Small intestine (tissue), 7 donors: ENCODE results near the gene NTN1. TPM values are rescaled to one million over a fixed set of nuclear protein-coding genes. Genes with fewer than 3 reads are reported as not detected.
A peak's percentile ranks its signal among the peaks of the same experiment; 100 is the strongest.

Source experiments
- DNase-seq, 2 donors: peaks; one replicate each; pipeline versions ENCODE4 v3.0.0 to v3.0.0-alpha.2; 2013
- FAIRE-seq: peaks from 2 replicates; lab custom pipeline; 2012; peaks lifted over from hg19 to GRCh38; lab: Jason Lieb, UNC
- H3K27ac ChIP-seq, 3 donors: one replicate each; pipeline ENCODE4 v1.5.1; 2013; ENCODE audit warnings: low read length in 2 of 3, mild to moderate bottlenecking in 2 of 3, control low read depth in 1 of 3, inconsistent platforms in 1 of 3, low read depth in 1 of 3, moderate library complexity in 1 of 3
- H3K27me3 ChIP-seq, 3 donors: one replicate each; pipeline ENCODE4 v1.6.1; 2013; ENCODE audit warnings: low read length in 3 of 3, inconsistent platforms in 1 of 3; ENCODE audit not compliant: control insufficient read depth in 3 of 3, insufficient read depth in 3 of 3
- H3K36me3 ChIP-seq, 3 donors: one replicate each; pipeline ENCODE4 v1.6.1; 2013; ENCODE audit warnings: low read length in 3 of 3, inconsistent platforms in 1 of 3, low read depth in 1 of 3, mild to moderate bottlenecking in 1 of 3, moderate library complexity in 1 of 3; ENCODE audit not compliant: control insufficient read depth in 3 of 3, insufficient read depth in 2 of 3
- H3K4me1 ChIP-seq, 3 donors: one replicate each; pipeline ENCODE4 v1.6.1; 2013; ENCODE audit warnings: low read length in 2 of 3, inconsistent platforms in 1 of 3, low read depth in 1 of 3, mild to moderate bottlenecking in 1 of 3, moderate library complexity in 1 of 3; ENCODE audit not compliant: control insufficient read depth in 3 of 3, insufficient read depth in 2 of 3
- H3K4me3 ChIP-seq, 3 donors: one replicate each; pipeline ENCODE4 v1.5.1; 2013; ENCODE audit warnings: low read length in 3 of 3, control low read depth in 1 of 3, inconsistent platforms in 1 of 3, low read depth in 1 of 3, mild to moderate bottlenecking in 1 of 3, moderate library complexity in 1 of 3
- H3K9me3 ChIP-seq, 2 donors: one replicate each; pipeline ENCODE4 v1.6.1; 2013; ENCODE audit warnings: low read depth in 1 of 2, low read length in 1 of 2; ENCODE audit not compliant: control insufficient read depth in 2 of 2, insufficient read depth in 1 of 2
- whole genome bisulfite sequencing, 3 donors: extraction: QIAGEN DNeasy Blood & Tissue Kit; methylation state at CpG; one replicate each; pipeline ENCODE4 v1.1.7; 2013; 5-methylcytosine and 5-hydroxymethylcytosine counted together
- polyA plus RNA-seq, 4 donors: library from polyadenylated mRNA; stranded (reverse) in 3 of 4; unstranded in 1 of 4; fragments of 200-250 nt in 3 of 4; fragments of 120-200 nt in 1 of 4; gene quantifications; one replicate each; pipeline versions ENCODE4 v1.2.1 to v1.2.3, GENCODE V29; 2013
- donor health status: healthy with polysubstance abuse.
- donor health status: control.
- donor health status: control.
- donor health status: Bipolar disorder and iron deficiency.
- donor health status: healthy.

The NTN1 gene
- polyA plus RNA-seq, 4 donors = 0.22 to 13.2 (median 2.6) TPM

DNA sequence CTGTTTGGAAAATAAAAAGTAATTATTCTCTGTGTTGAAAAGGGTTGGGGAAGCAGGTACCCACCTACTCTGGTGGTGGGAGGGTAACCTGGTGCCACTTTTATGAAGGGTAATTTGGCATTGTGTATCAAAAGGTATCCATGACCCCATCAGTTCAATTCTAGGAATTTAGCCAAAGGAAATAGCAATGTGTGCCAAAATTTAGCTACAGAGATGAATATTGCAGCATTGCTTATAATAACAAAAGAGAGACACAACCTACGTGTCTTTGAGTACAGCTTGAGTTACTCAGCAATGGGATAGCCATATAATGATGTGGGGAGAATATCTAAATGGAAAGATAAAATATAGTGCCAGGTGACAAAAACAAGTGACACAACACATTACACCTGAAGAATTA, 170.7 kb downstream of the NTN1 start:
- Histone ChIP-seq H3K9me3 (no peaks in the 10 kb centered on the region), H3K4me1 (peaks cover 0 to 31% (median 6%) of the 10 kb centered on the region in 3 donors), H3K4me3 (no peak overlapping the region), H3K27me3 (no peaks in the 10 kb centered on the region), H3K36me3 (no peaks in the 10 kb centered on the region), H3K27ac (no peak overlapping the region)
- FAIRE-seq = no peak
- DNase-seq = no peak
- 10 to 28% (median 24%) methylated on average over 1 of the region's 1 CpG for WGBS, 3 donors

DNA sequence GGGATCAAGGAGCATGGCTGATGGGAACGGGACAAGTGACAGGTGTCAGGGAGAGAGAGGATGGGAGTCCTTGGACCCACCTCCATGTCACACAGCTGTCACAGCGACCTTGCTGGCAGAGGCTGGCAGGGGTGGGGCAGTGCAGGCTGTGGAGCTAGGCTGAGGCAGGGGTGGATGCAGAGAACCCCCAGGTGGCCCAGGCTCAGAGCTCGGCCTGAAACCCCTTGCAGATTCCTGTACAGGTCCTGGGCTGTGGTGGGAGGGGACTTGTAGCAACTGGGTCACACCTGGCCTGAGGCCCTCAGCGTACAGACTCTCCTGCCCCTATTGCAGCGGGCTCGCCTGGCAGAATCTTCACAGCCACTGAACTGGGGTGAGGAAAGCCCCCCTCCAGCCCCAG, 174.1 kb downstream of the NTN1 start:
- peaks cover 0 to 3% of the 10 kb centered on the region in 2 donors for H3K9me3 ChIP-seq
- no peak for FAIRE-seq
- no peak overlapping the region for H3K27ac ChIP-seq
- H3K36me3 ChIP-seq = no peaks in the 10 kb centered on the region
- no peak for DNase-seq
- peaks cover 0 to 18% (median 3%) of the 10 kb centered on the region in 3 donors for H3K4me1 ChIP-seq
- H3K4me3 ChIP-seq = no peak overlapping the region
- 62 to 83% (median 67%) methylated on average over 6 of the region's 6 CpGs for WGBS, 3 donors
- H3K27me3 ChIP-seq = no peaks in the 10 kb centered on the region

DNA sequence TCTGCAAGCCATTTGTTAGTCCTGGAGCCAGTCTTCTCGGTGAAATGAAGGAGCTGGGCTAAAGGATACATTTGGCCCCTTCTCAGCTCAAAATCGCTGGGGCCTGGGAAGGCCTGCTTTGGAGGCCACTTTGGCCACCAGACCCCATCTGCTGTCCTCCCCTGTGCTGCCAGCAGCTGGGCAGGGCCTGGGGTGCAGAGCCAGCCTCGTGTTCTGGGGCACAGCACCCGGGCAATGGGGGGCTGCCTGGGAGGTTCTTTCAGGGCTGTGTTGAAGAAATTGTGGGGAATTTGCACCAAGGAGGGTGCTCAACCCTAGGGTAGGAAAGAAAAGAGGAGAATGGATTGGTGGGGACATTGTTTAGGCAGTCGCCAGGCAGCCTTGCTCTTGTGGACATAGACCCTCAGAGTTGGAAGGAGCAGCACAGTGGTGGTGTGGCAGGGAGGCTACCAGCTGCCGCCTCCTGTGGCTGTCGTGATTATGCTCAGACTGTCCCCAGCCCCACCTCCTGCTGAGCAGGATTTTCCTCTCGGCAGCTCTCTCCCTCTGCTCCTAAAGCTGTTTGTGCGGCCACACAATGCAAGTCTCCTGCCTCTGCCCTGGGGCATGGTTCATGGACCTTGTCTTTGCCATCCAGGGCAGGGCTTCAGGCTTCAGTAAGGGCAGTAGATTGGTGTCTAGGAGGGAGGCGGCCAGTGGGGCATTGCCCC, 174.8 kb downstream of the NTN1 start:
- Histone ChIP-seq H3K27me3 (no peaks in the 10 kb centered on the region), H3K27ac (peak overlapping the region in 2 of 3 donors; percentile 22 to 32), H3K4me3 (no peak overlapping the region), H3K4me1 (peaks cover 0 to 16% (median 3%) of the 10 kb centered on the region in 3 donors), H3K9me3 (peaks cover 0 to 3% of the 10 kb centered on the region in 2 donors), H3K36me3 (no peaks in the 10 kb centered on the region)
- FAIRE-seq = no peak
- 27 to 58% (median 44%) methylated on average over 10 of the region's 10 CpGs for WGBS, 3 donors
- peak; percentile 79 to 87 for DNase-seq

DNA sequence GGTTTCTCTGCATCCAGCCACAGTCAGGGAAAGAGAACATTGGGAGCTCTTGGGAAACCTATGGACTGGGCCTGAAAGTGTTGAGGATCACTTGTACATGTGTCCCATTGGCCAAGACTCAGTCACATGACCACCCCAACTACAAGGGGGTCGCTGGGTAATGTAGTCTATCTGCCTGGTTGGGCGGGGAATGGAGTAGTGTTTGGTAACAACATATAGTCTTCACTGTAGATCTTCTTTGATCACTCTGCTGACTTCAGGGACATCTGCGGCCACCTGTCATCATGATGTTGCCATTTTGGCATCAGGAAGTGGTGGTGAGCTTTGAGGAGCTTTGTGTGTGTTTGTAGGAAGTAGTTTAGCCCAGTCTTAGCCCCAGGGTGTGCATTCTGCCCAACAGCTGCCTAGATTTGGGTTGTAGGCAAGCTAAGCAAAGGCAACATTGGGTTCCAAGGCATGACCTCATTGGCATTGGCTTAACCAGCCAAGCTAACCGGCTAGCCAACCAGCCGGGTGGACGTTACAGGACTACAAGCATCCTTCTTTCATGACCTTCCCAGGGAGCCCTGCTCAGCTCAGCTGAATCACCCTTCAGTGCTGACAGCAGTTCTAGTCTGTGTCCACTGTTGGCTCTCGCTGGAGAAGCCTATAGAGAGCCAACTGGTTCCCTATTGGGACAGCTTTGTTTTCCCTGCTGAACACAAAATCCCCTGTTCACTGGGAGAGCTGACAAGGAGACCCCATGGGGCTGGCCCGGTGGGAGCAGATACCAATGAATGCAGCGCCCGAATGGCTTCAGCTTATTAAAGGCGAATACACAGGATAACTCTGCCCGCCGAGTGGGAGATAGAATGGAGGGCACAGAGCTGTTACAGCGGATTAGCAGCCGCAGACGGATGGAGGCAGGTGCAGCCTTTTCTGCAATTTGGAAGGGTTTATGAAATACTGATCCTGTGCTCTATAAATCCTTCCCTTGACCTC, 178.6 kb downstream of the NTN1 start:
- 93 to 94% (median 93%) methylated on average over 16 of the region's 16 CpGs for WGBS, 3 donors
- H3K27me3 ChIP-seq = no peaks in the 10 kb centered on the region
- peaks cover 0 to 6% of the 10 kb centered on the region in 2 donors for H3K9me3 ChIP-seq

DNA sequence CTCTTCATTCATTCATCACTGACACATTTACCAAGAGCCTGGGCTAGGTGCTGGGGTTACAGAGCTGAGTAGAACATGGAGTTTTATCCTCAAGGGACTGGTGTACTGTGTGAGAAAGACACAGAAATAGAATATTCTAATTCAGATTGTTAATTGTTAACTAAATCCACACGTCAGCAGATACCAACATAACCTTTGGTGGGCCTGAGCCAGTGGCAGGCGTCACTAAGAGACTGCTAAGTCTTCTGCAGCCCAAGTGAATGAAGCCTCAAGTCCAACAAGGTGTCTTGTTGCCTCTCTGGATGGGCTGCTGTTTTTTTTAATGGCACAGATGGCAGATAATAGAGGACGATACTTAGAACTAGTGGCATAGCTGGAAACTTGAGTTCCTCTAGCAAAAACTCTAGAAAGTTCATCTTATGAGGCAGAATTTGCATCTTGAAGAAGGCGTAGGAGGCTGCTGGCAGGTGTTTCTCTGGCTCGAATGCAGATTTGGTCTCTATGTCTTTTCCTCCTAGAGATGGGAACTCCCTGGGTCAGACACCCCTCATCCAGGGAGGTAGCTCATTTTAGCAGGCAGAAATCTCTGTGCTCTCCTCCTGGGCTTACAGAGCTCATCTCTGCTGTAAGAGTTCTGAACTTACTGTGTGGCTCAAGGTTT, 179.5 kb downstream of the NTN1 start:
- Histone ChIP-seq H3K36me3 (no peaks in the 10 kb centered on the region), H3K27me3 (no peaks in the 10 kb centered on the region), H3K4me1 (peaks cover 0 to 16% (median 3%) of the 10 kb centered on the region in 3 donors), H3K4me3 (no peak overlapping the region), H3K9me3 (peaks cover 0 to 6% of the 10 kb centered on the region in 2 donors), H3K27ac (no peak overlapping the region)
- 66 to 79% (median 67%) methylated on average over 5 of the region's 5 CpGs for WGBS, 3 donors
- DNase-seq (no peak), FAIRE-seq (no peak)

More for the DNA sequence above, 178.6 kb downstream of the NTN1 start:
- H3K4me1 ChIP-seq = peaks cover 0 to 16% (median 3%) of the 10 kb centered on the region in 3 donors
- H3K36me3 ChIP-seq = no peaks in the 10 kb centered on the region
- DNase-seq = no peak
- no peak overlapping the region for H3K4me3 ChIP-seq
- FAIRE-seq = no peak
- H3K27ac ChIP-seq = no peak overlapping the region

DNA sequence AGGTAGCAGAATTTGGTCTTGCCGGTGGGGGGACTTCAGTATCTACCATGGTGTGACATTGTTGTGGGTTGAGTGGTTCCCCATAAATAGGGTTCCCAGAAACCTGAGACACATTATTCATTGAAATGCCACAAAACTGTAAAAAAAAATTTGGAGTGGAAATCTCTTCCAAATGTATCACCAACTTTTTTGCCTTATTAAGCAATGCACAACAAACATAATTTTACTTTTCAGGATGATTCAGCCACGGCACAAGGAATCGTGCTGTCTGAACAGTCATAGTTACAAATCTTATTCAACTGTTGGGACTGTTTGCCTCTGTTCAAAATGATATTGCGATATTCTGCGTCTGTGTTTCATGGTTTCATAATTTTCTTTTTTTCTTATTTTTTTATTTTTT, 181.2 kb downstream of the NTN1 start:
- 83 to 91% (median 89%) methylated on average over 5 of the region's 5 CpGs for WGBS, 3 donors
- no peak overlapping the region for H3K27ac ChIP-seq
- H3K4me1 ChIP-seq = peaks cover 4 to 19% (median 8%) of the 10 kb centered on the region in 3 donors
- H3K9me3 ChIP-seq = peaks cover 0 to 6% of the 10 kb centered on the region in 2 donors
- H3K27me3 ChIP-seq = no peaks in the 10 kb centered on the region
- H3K36me3 ChIP-seq = no peaks in the 10 kb centered on the region
- DNase-seq (no peak), FAIRE-seq (no peak)
- H3K4me3 ChIP-seq = no peak overlapping the region

DNA sequence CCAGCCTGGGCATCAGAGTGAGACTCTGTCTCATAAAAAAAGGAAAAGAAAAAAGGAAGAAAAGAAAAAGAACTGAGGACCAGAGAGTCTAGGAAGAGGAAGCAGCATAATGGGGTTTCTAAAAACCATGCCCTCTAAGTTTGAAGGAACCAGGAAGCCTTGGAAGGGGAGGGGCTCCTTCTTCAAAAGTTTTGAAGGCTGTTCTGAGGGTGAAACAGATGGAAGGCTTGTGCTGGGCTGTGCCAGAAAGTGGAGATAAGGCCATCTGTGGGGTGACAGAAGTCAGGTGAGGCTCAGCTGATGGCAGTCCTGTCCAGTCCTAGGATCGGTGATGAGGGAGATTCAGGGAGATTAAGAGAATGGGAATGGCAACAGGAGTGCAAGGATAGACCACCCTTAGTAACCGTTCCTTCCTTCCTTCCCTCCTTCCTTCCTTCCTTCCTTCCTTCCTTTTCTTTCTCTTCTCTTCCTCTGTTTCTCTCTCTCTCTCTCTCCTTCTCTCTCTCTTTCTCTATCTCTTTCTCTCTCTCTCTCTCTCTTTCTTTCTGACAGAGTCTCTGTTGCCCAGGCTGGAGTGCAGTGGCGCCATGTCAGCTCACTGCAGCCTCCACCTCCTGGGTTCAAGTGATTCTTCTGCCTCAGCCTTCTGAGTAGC, 182.6 kb downstream of the NTN1 start:
- peak in 1 of 2 donors; percentile 25 for DNase-seq

More for the DNA sequence above, 182.6 kb downstream of the NTN1 start:
- Histone ChIP-seq H3K36me3 (no peaks in the 10 kb centered on the region), H3K4me1 (peaks cover 4 to 20% (median 8%) of the 10 kb centered on the region in 3 donors), H3K27ac (no peak overlapping the region), H3K4me3 (no peak overlapping the region), H3K9me3 (peaks cover 0 to 6% of the 10 kb centered on the region in 2 donors), H3K27me3 (no peaks in the 10 kb centered on the region)
- no peak for FAIRE-seq
- 64 to 80% (median 71%) methylated on average over 3 of the region's 3 CpGs for WGBS, 3 donors
